T-cell (primary cell): ENCODE data around the gene FANCC. TPM values are rescaled to one million over a fixed set of nuclear protein-coding genes. Genes with fewer than 3 reads are reported as not detected.

Experiments
- ATAC-seq, 4 experiments: fragments of 200-7000 bp in 3 of 4; fragments of 150-1000 bp in 1 of 4; cut with Tn5 transposase; replicated peaks in 1 of 4; 1 replicate in 3 of 4; 2 replicates in 1 of 4; pipeline ENCODE4 v1.10.0; 2021; ENCODE audit warnings: moderate library complexity in 3 of 4, mild to moderate bottlenecking in 2 of 4, moderate number of reproducible peaks in 1 of 4
- CTCF ChIA-PET, 2 donors: fragments of 300-600 bp; sonication (Branson Sonifier 250); formaldehyde crosslinking; loops; one replicate each; lab custom pipeline; 2022; ENCODE audit warnings: antibody characterized with exemption in 2 of 2; lab: Charles Lee
- POLR2A ChIA-PET, 2 donors: fragments of 300-600 bp; sonication (Branson Sonifier 250); formaldehyde crosslinking; loops; one replicate each; lab custom pipeline; 2022; ENCODE audit warnings: antibody characterized with exemption in 2 of 2; lab: Charles Lee
- DNase-seq, 35 experiments: peaks; one replicate each; pipeline versions ENCODE4 v3.0.0 to v3.0.0-alpha.2; 2013 to 2023
- H3K27ac ChIP-seq: one replicate; pipeline ENCODE4 v1.5.1; 2013; ENCODE audit warnings: low read length
- H3K27me3 ChIP-seq, 2 experiments: replicated peaks in 1 of 2; 1 replicate in 1 of 2; 2 replicates in 1 of 2; pipeline versions ENCODE4 v1.6.1 to v1.7.0; 2013; ENCODE audit warnings: low read length in 1 of 2, mixed read lengths in 1 of 2; ENCODE audit not compliant: control insufficient read depth in 2 of 2, insufficient read depth in 2 of 2; ENCODE audit errors: extremely low read depth in 1 of 2
- H3K36me3 ChIP-seq, 2 donors: 1 replicate in 1 of 2; 2 replicates in 1 of 2; pipeline versions ENCODE4 v1.6.1 to v1.7.0; 2013; ENCODE audit warnings: low read length in 1 of 2; ENCODE audit not compliant: control insufficient read depth in 2 of 2, insufficient read depth in 1 of 2; ENCODE audit errors: extremely low read depth in 1 of 2
- H3K4me1 ChIP-seq, 2 experiments: 1 replicate in 1 of 2; 2 replicates in 1 of 2; pipeline versions ENCODE4 v1.6.1 to v1.7.0; 2013; ENCODE audit warnings: low read length in 2 of 2, mixed read lengths in 1 of 2; ENCODE audit not compliant: insufficient read depth in 2 of 2, control insufficient read depth in 1 of 2; ENCODE audit errors: extremely low read depth in 1 of 2
- H3K4me3 ChIP-seq, 2 donors: 1 replicate in 1 of 2; 2 replicates in 1 of 2; pipeline versions ENCODE4 v1.5.1 to v1.7.0; 2013; ENCODE audit warnings: mild to moderate bottlenecking in 2 of 2, low read length in 1 of 2, moderate library complexity in 1 of 2; ENCODE audit not compliant: control insufficient read depth in 1 of 2; ENCODE audit errors: extremely low read depth in 1 of 2
- H3K9me3 ChIP-seq: 2 replicates; pipeline ENCODE4 v1.7.0; 2013
- H3K27ac Mint-ChIP-seq, 2 donors: one replicate each; pipeline ENCODE4 v1.8.0; 2020 to 2021; ENCODE audit warnings: mild to moderate bottlenecking in 2 of 2, mixed read lengths in 2 of 2
- H3K27me3 Mint-ChIP-seq, 2 donors: one replicate each; pipeline ENCODE4 v1.8.0; 2021 to 2022; ENCODE audit warnings: mixed read lengths in 2 of 2
- H3K36me3 Mint-ChIP-seq: one replicate; pipeline ENCODE4 v1.8.0; 2021; ENCODE audit warnings: mixed read lengths
- H3K4me1 Mint-ChIP-seq, 3 donors: one replicate each; pipeline ENCODE4 v1.8.0; 2020 to 2022; ENCODE audit warnings: mixed read lengths in 3 of 3, mild to moderate bottlenecking in 1 of 3
- H3K4me3 Mint-ChIP-seq, 3 donors: one replicate each; pipeline ENCODE4 v1.8.0; 2020 to 2022; ENCODE audit warnings: mild to moderate bottlenecking in 3 of 3, mixed read lengths in 3 of 3, moderate library complexity in 3 of 3
- H3K9me3 Mint-ChIP-seq, 3 donors: one replicate each; pipeline ENCODE4 v1.8.0; 2020 to 2022; ENCODE audit warnings: mixed read lengths in 3 of 3
- WGBS: methylation state at CpG from one replicate; pipeline ENCODE4 v1.1.5; 2013; ENCODE audit warnings: missing lambda C conversion rate; ENCODE audit not compliant: insufficient coverage; 5-methylcytosine and 5-hydroxymethylcytosine counted together
- total RNA-seq, 35 experiments: library from RNA in 6 of 35; stranded (reverse) in 6 of 35; fragments of 120-200 nt in 1 of 35; gene quantifications; one replicate each; pipeline versions ENCODE4 v1.2.1 to v1.2.4 and lab custom pipeline; 2013 to 2026

Gene FANCC
- total RNA-seq, 5 donors from 2014 or later (not counting 1 experiment from before 2014, with no cell fraction given) = 4.2 to 11.6 (median 4.8) TPM

DNA sequence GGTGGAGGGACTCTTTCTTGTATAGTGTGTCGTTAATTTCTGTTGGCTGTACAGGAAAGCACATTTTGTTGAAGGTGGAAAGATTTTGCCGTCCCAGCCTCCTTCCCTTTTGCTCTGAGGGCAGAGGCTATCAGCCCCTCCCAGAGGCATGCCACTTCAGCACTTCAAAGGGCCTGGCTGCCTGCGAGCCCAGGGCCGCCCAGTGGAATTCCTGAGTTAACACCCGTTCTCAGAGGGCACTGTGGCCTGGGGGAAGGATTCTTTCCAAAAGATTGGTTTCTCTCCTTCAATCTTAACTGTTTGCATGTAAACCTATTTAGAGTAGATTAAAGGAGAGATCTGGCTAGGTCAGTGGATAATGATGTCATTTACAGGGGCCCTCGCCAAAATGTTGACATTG, 238.6 kb downstream of the FANCC start:
- no peak overlapping the region for H3K27ac Mint-ChIP-seq

DNA sequence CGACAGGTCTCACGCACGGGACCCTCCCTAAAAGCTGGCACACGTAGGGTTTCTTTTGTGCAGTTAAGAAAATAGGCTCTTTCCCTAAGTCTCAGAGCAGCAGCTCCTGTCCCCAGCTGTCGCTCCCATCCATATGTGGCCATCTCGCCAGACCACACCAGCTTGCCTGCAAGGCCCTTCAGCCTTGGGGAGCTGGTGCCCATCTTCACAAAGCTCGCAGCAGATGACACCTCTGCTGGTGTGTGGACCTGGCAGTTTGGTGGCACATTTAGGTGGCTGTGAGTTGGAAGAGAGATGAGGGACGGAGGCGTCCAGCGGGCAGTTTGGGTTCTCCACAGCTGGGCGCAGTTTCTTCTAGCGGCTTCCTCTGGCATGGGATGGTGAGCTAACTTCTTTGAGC, 239.0 kb downstream of the FANCC start:
- peak in 1 of 35 experiments; percentile 10 for DNase-seq
- H3K4me1 ChIP-seq = no peaks in the 10 kb centered on the region
- H3K27me3 ChIP-seq = no peaks in the 10 kb centered on the region
- Mint-ChIP-seq H3K36me3 (peaks cover 22% of the 10 kb centered on the region), H3K27ac (no peak overlapping the region), H3K27me3 (no peaks in the 10 kb centered on the region), H3K9me3 (no peaks in the 10 kb centered on the region), H3K4me1 (no peaks in the 10 kb centered on the region), H3K4me3 (no peak overlapping the region)
- WGBS = 95% methylated on average over 12 of the region's 12 CpGs
- H3K27ac ChIP-seq = no peak overlapping the region
- ATAC-seq = no peak
- no peak overlapping the region for H3K4me3 ChIP-seq
- ChIA-PET CTCF (no interaction called here), POLR2A (no interaction called here)
- H3K36me3 ChIP-seq = peaks cover 0 to 4% of the 10 kb centered on the region in 2 donors
- no peaks in the 10 kb centered on the region for H3K9me3 ChIP-seq

More for the DNA sequence above, 238.6 kb downstream of the FANCC start:
- Mint-ChIP-seq H3K36me3 (peaks cover 22% of the 10 kb centered on the region), H3K4me3 (no peak overlapping the region), H3K27me3 (no peaks in the 10 kb centered on the region), H3K9me3 (no peaks in the 10 kb centered on the region), H3K4me1 (no peaks in the 10 kb centered on the region)
- no CpG with 5 or more reads among the region's 6 CpGs for WGBS
- POLR2A ChIA-PET = no interaction called here
- H3K9me3 ChIP-seq = no peaks in the 10 kb centered on the region
- peak in 1 of 35 experiments; percentile 10 for DNase-seq
- no peaks in the 10 kb centered on the region for H3K27me3 ChIP-seq
- ATAC-seq = no peak
- H3K4me3 ChIP-seq = no peak overlapping the region
- no peaks in the 10 kb centered on the region for H3K4me1 ChIP-seq
- CTCF ChIA-PET = no interaction called here
- peaks cover 0 to 4% of the 10 kb centered on the region in 2 donors for H3K36me3 ChIP-seq
- H3K27ac ChIP-seq = no peak overlapping the region

DNA sequence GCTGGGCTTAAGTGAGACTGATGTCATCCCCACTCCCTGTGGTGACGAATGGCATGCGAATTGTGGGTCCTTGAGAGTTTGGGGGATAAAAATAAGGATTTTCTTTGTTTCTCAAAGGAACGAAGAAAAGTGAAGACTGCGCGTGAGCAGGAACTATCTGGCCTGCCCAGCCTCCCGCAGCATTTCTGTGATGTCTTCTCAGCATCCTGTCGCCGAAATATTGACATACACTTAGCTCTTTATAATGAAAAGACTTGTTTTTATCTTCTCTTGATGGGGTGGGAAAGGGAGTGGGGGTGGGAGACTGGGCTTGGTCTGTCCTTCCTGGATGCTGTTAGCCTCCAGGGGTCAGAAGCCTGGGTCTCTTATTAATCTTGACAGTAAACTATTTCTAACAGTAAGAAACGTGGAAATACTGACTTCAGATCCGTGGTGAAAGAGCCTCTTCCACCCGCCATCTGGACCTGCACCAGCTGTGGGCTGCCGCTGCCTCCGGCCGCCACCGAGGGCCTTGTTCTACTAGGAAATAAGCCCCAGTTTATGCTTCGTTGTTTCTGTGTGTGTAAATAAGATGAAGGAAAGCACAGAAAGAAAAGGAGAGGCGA, 239.6 kb downstream of the FANCC start:
- Histone ChIP-seq H3K27ac (no peak overlapping the region), H3K4me3 (no peak overlapping the region), H3K4me1 (no peaks in the 10 kb centered on the region), H3K9me3 (no peaks in the 10 kb centered on the region), H3K27me3 (no peaks in the 10 kb centered on the region), H3K36me3 (peaks cover 0 to 4% of the 10 kb centered on the region in 2 donors)
- ATAC-seq (no peak), DNase-seq (peak in 1 of 35 experiments; percentile 18)
- ChIA-PET CTCF (interaction anchor here in 1 of 2 donors (0.5 kb wide), 1 partner anchor 1916 kb away, joined by 3 read pairs; no protein-coding TSS in a partner anchor), POLR2A (interaction anchor here in 1 of 2 donors (0.7 kb wide), 1 partner anchor 74 kb away, joined by 5 read pairs; no protein-coding TSS in a partner anchor)
- Mint-ChIP-seq H3K27ac (no peak overlapping the region), H3K9me3 (no peaks in the 10 kb centered on the region), H3K4me3 (no peak overlapping the region), H3K36me3 (peaks cover 17% of the 10 kb centered on the region), H3K27me3 (no peaks in the 10 kb centered on the region), H3K4me1 (no peaks in the 10 kb centered on the region)
- 93% methylated on average over 9 of the region's 17 CpGs for WGBS

DNA sequence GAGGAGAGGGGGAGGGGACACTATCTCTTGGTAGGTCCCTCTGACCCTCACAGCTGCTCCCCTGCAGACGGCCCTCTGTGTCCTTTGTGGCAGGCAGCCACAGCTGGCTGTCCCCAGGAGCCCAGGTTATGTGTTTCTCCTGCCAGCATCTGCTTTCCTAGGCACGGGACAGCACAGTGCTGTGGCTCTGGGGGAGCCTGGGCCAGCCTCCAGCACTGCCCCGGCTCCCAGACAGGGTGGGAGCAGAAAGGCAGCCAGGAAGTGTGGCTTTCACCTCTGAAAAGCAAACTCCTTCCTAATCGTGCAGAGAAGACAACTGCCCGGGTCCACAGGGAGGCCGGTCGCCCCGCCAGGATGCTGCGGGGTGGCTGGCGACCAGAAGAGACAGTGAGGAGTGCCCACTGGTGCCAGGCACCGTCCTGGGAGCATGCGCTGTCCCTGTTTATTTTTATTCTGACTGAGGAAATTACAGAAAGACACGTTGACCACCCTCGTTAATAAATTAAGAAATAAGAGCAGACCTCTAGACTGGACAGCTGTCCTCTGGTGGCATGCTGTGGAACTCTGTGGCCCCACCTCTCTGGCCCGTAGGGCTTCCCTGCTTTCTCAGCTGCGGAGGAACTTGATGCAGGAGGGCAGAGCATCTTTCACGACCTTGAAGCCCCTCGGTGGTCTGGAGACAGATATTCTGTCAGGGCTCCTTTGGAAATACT, 240.3 kb downstream of the FANCC start:
- H3K36me3 Mint-ChIP-seq = peaks cover 10% of the 10 kb centered on the region
- Histone ChIP-seq H3K4me1 (no peaks in the 10 kb centered on the region), H3K9me3 (no peaks in the 10 kb centered on the region), H3K27ac (no peak overlapping the region), H3K4me3 (no peak overlapping the region), H3K27me3 (no peaks in the 10 kb centered on the region), H3K36me3 (peaks cover 0 to 4% of the 10 kb centered on the region in 2 donors)
- no peaks in the 10 kb centered on the region for H3K27me3 Mint-ChIP-seq
- DNase-seq (no peak), ATAC-seq (no peak)
- H3K4me1 Mint-ChIP-seq = no peaks in the 10 kb centered on the region
- H3K27ac Mint-ChIP-seq = no peak overlapping the region
- whole genome bisulfite sequencing = 96% methylated on average over 16 of the region's 18 CpGs
- no peaks in the 10 kb centered on the region for H3K9me3 Mint-ChIP-seq
- ChIA-PET CTCF (interaction anchor here in 1 of 2 donors (0.5 kb wide), 1 partner anchor 1915 kb away, joined by 3 read pairs; no protein-coding TSS in a partner anchor), POLR2A (interaction anchor here in 1 of 2 donors (0.7 kb wide), 1 partner anchor 75 kb away, joined by 5 read pairs; no protein-coding TSS in a partner anchor)
- H3K4me3 Mint-ChIP-seq = no peak overlapping the region

DNA sequence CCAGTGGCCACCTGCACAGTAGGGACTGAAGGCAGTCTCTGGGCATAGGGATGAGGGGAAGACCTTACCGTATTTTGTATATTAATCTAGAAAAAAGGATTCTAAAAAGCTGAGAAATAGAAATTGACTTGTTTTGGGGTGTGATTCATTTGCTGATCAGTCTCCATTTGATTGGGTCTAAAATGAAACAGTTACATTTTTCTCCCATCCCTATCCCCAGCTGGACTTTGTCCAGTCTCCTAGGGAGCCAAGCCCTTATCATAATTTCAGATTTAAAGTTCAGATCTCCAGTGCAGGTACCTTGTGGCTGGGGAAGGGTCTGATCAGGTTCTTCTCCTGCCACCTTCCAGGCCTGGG, 240.8 kb downstream of the FANCC start:
- CTCF ChIA-PET = no interaction called here
- Histone ChIP-seq H3K4me1 (no peaks in the 10 kb centered on the region), H3K27ac (no peak overlapping the region), H3K4me3 (no peak overlapping the region), H3K9me3 (no peaks in the 10 kb centered on the region), H3K27me3 (no peaks in the 10 kb centered on the region), H3K36me3 (peaks cover 0 to 4% of the 10 kb centered on the region in 2 donors)
- Mint-ChIP-seq H3K27me3 (no peaks in the 10 kb centered on the region), H3K36me3 (peaks cover 8% of the 10 kb centered on the region), H3K4me3 (no peak overlapping the region), H3K4me1 (no peaks in the 10 kb centered on the region), H3K9me3 (no peaks in the 10 kb centered on the region), H3K27ac (no peak overlapping the region)
- POLR2A ChIA-PET = no interaction called here
- DNase-seq = no peak
- no CpG with 5 or more reads among the region's 1 CpG for WGBS
- ATAC-seq = no peak

DNA sequence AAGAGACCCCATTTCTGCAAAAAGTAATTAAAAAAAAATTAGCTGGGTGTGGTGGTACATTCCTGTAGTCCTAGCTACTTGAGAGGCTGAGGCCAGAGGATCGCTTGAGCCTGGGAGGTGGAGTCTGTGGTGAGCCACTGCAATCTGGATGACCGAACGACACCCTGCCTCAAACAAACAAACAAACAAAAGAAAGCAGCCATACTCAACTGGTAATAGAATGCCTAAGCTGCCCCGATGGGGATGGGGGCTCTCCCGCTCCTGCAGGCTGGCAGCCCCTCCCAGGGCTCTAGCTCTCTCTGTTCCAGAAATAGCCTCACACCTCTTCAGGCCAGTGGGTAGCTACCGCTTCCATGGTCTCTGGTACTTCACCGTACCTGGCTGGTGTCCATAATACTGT, 241.8 kb downstream of the FANCC start:
- ATAC-seq (no peak), DNase-seq (no peak)
- Histone ChIP-seq H3K4me1 (no peaks in the 10 kb centered on the region), H3K27ac (no peak overlapping the region), H3K27me3 (no peaks in the 10 kb centered on the region), H3K4me3 (no peak overlapping the region), H3K9me3 (no peaks in the 10 kb centered on the region), H3K36me3 (no peaks in the 10 kb centered on the region)
- Mint-ChIP-seq H3K4me1 (no peaks in the 10 kb centered on the region), H3K9me3 (no peaks in the 10 kb centered on the region), H3K36me3 (peaks cover 8% of the 10 kb centered on the region), H3K4me3 (no peak overlapping the region), H3K27ac (no peak overlapping the region), H3K27me3 (no peaks in the 10 kb centered on the region)
- ChIA-PET POLR2A (interaction anchor here in 1 of 2 donors (0.6 kb wide), 1 partner anchor 93 kb away, joined by 12 read pairs; no protein-coding TSS in a partner anchor), CTCF (interaction anchor here in 1 of 2 donors (0.7 kb wide), 1 partner anchor 395 kb away, joined by 3 read pairs; no protein-coding TSS in a partner anchor)
- 100% methylated on average over 5 of the region's 7 CpGs for WGBS
